NCI-H460 (cell line): ENCODE measurements around the gene DFFA. TPM values are rescaled to one million over a fixed set of nuclear protein-coding genes. Genes with fewer than 3 reads are reported as not detected.
"Not testable (repeated sequence)": the region's sequence is repeated elsewhere in the genome, so short reads cannot be mapped to it uniquely, and the experiment has no call there.

Experiments used
- DNase-seq: peaks from one replicate; pipeline ENCODE4 v3.0.0-alpha.2; 2016; ENCODE audit warnings: low read depth; ENCODE audit errors: extremely low read depth
- total RNA-seq: library from RNA; depleted of rRNA; stranded (reverse); fragments of >200 nt; shearing (Covaris generic); gene quantifications from 2 replicates; pipeline ENCODE4 v1.2.3, GENCODE V29; 2014; rRNA removed

The DFFA gene
- total RNA-seq, 1 experiment from 2014 or later: 20.5 TPM

DNA sequence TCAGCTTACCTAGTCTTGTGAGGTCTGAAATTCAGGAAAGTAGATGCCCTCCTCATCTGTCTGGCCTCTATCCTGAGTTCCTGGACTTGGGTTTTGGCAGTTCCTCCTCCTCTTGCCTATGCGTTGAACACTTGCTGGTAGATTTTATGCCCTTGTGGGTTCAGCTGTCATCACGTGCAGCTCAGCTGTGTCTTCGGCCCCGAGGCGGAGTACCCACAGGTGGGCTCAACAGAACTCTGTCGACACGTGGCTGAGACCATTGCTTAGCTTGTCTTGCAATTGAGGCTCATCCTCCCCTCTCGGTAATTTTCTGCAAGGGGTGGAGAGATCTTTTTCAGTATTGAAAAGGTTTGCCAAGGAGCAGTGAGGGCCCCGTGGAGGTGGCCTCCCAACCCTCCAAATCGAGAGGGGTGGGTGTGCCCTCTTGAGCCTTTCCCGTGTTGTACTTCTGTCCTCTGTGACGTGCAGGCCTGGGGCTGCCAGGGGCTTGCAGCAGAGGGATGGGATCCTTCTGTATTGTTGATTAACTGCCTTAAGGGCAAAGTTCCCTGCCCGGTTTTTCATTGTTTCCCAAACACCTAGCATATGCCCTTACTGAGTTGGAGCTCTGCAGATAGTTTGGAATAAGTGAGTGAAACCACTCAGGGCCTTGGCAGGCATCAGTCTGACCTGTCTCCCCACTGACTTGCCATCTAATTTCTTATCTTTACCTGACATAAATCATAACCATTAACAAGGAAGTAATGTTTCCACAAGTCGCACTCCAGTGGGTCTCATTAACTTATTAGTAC lies 39.2 kb downstream of the DFFA start:
- DNase-seq: no peak

DNA sequence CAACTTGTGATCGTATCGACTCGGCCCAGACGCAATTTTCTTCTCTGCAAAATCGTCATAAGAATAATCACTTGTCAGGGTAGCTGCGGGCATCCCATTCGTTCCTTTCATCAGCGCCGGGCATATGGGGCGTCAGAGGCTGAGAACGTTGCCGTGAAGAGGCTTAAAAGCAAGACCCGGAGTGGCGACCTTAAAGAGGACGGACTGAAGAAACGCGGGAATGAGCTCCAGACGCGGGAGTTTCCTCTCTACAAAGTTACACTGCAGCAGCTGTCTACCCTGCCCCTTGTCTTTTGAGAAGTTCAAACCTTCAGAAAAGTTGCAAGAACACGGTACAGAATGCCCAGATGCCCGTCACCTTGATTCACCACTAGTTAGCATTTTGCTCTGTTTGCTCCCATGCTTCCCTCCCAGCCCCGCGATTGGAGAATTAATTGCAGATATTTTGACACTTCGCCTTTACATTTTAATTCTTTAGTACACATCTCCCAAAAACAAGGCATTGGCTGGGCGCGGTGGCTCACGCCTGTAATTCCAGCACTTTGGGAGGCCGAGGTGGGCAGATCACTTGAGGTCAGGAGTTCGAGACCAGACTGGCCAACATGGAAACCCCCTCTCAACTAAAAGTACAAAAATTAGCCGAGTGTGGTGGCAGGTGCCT lies 41.1 kb downstream of the DFFA start:
- DNase-seq: no peak

DNA sequence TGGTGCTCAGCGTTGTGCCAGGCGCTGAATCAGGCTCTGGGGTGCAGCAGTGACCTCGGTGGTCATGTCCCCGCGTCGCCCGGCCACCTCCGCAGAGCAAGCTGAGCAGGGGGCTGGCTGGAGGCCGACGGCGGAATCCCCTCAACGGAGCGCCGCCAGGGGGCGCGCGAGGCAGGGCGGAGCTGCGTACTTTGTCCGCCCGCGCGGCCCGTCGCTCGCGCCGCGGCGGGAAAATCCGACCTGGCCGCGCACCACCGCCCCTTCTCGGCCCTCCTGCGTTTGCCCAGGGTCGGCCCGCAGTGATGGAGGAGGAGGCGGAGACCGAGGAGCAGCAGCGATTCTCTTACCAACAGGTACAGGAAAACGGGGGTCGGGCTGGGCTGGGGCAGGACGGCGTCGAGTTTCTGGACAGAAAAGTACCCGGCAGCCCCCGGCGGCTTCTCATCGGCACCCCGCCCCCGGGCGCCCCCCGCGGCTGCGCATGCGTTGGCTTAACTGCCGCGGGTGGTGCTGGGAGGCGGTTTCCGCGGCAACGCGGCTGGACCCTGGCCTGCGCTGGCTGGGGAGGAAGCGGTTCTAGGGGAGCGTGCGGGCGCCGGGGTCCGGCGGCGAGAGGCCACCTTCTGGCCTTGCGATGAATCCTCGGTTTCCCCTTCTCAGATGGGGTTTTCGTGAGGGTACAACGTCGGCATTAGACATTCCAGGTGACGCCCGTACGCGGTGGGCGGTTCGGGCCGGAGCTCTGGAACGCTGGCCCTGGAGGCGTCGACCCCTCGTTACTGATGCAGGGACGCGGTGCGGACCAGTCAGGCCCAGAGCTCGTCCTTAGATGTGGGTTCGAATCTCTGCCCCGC lies 41.9 kb downstream of the DFFA start, which contains the start of gene CENPS:
Gene CENPS, plus strand, starts transcription at position 218 of the 854 bp plus-strand sequence. Its CDS starts 85 bp downstream, at position 303.
- DNase-seq: peak; percentile 75

DNA sequence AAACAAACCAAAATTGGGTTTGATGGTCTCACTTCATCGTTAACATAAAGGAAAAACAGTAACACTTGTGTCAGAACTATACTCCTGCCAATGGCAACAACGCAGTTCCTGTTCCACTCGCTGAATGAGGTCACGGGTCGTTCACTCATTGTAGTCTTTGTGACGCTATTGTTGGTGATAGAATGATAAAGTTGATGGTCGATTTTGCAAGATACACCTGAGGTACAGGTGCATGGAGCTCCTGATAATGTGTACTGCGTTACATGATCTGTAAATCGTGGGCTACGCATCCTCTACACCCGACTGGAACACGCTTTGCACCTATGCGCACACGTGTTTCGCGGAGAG lies 42.5 kb downstream of the DFFA start:
- no peak for DNase-seq

DNA sequence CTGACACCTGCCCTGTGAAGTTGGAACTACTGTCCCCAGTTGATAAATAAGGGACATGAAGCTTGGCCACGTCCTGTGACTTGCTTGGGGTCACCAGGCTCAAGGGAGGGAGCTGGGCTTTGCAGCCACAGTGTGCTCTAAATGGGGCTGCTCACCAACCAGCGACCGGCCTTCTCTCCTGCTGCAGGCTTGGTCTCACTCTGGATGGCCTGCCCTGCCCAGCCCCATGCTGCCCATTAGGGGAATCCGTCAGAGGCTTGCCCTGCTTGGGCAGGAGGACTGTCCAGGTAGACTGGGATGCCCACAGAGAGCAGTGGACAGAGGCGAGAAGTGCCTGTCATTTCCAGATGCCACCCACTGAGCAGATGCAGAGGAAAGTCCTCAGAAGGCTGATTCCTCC lies 43.3 kb downstream of the DFFA start:
- DNase-seq: no peak

DNA sequence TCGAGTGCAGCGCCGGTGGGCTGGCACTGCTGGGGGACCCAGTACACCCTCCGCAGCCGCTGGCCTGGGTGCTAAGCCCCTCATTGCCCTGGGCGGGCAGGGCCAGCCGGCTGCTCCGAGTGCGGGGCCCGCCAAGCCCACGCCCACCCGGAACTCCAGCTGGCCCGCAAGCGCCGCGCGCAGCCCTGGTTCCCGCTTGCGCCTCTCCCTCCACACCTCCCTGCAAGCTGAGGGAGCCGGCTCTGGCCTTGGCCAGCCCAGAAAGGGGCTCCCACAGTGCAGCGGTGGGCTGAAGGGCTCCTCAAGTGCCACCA lies 45.8 kb downstream of the DFFA start:
- DNase-seq: not testable (repeated sequence)

DNA sequence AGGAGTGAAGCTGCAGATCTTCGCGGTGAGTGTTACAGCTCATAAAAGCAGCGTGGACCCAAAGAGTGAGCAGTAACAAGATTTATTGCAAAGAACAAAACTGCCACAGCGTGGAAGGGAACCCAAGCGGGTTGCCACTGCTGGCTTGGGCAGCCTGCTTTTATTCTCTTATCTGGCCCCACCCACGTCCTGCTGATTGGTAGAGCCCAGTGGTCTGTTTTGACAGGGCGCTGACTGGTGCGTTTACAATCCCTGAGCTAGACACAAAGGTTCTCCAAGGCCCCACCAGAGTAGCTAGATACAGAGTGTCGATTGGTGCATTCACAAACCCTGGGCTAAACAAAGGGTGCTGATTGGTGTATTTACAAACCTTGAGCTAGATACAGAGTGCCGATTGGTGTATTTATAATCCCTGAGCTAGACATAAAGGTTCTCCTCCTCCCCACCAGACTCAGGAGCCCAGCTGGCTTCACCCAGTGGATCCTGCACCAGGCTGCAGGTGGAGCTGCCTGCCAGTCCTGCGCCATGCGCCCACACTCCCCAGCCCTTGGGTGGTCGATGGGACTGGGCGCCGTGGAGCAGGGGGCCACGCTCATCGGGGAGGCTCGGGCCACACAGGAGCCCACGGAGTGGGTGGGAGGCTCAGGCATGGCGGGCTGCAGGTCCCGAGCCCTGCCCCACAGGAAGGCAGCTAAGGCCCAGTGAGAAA lies 46.3 kb downstream of the DFFA start:
- DNase-seq: not testable (repeated sequence)

DNA sequence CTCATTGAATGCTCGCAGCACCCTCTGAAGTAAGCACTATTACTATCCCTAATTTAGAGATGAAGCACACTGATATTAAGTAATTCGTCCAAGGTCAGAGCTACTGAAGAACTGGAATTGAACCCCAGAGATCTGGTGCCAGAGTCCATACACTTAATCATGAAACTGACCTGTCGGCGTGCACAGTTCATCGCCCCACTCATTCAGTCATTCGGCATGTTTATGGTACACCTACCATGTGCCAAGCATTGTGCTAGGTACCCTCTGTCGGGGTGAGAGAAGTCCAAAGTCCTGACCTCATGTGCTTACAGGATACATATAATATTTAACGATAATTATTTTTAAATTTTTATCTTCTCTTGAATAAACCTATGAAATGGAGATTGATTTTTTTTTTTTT lies 47.7 kb downstream of the DFFA start:
- no peak for DNase-seq

DNA sequence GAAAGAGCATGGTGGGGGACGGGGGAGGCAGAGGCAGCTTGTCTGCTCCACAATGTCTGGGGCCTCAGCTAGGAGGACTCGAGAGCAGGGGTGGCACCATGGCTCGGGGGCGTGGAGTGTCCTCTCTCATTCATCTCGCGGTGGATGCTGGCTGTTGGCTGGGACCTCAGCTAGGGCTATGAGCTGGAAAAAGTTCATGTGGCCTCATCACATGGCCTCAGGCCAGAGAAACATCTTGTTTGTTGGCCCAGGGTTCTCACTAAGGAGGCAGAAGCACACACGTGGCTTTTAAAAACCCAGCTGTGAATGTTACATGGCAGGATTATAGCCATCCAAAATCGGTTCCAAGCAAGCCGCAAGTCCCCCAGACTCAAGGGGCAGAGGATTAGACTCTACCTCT lies 48.3 kb downstream of the DFFA start:
- DNase-seq: no peak

DNA sequence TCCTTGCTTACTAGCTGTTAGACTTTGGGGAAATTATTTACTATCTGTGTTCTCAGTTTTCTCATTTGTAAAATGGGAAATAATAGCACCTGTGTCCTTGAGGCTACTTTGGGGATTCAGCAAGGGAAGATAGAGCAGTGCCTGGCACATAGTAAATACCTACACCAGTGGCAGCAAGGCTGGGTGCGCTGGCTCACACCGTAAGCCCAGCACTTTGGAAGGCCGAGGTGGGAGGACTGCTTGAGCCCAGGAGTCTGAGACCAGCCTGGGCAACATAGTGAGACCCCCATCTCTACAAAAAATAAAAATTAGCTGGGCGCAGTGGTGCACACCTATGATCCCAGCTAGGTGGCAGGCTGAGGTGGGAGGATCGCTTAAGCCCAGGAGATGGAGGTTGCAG lies 50.7 kb downstream of the DFFA start:
- no peak for DNase-seq

DNA sequence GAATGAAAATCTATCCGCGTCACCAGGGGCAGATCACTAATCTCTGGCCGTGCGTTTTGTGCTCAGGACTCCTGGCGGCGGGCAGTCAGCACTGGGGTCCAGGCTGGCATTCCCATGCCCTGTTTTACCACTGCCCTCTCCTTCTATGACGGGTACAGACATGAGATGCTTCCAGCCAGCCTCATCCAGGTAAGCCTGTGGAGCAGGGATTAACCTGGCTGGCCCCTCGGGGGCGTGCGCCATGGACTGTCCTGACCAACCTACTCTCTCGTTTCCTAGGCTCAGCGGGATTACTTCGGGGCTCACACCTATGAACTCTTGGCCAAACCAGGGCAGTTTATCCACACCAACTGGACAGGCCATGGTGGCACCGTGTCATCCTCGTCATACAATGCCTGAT lies 53.0 kb downstream of the DFFA start:
- no peak for DNase-seq

DNA sequence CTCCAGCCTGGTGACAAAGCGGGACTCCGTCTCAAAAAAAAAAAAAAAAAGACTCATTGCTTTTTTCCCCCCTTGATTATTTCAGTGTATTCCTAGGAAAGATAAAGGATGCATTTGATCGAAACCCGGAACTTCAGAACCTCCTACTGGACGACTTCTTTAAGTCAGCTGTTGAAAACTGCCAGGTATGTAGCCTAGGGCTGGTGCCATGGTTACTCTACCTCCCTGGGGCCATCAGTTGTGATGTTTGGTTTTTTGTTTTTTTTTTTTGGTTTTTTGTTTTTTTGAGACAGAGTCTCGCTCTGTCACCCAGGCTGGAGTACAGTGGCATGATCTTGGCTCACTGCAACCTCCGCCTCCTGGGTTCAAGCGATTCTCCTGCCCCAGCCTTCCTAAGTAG lies 53.6 kb downstream of the DFFA start:
- DNase-seq: not testable (repeated sequence)

DNA sequence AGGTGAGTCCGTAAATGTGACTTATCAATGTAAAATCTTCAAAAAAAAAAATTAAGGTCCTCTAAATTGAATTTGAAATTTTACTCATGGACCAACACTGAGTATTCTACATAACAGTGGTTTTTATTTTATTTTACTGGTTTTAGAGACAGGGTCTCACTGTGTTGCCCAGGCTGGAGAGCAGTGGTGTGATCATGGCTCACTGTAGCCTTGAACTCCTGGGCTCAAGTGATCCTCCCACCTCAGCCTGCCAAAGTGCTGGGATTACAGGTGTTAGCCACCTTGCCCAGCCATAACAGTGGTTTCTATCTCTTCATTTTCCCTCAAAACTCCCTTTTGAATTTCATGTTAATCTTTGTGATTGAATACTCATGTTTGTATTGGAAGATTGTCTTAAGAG lies 56.4 kb downstream of the DFFA start:
- DNase-seq: not testable (repeated sequence)

DNA sequence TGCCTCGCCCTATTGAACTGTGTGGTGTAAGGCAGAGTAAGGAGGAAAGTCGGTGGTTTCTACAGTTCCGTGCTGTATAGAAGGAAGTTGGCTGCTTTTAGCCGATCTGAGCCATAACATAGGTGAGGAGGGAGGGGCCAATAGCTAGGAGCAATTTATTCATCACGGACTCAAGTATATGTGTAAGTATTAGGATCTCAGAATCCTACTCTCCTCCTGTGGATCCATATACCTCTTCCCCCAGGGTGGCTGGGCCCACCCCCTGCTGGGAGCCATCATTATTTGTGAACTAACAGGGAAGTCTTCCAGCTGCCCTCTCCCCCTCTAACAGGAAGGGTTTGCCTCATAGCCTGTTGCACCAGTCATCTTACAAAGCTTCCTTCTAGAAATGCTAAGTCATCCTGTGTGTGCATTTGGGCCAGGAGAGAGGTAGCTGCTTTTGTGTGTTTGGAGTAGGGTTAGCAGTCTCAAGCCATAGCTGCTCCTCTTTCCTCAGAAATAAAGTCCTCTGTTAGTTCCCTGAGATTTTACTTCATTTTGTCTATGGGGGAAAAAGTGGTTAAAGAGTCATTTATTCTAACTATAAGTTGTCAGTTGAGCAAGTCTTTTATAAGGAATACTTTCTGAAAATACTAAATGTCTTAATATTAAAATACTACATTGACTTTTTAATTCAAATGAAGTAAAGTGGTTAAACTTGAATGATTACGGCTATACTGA lies 57.0 kb downstream of the DFFA start:
- peak; percentile 96 for DNase-seq

DNA sequence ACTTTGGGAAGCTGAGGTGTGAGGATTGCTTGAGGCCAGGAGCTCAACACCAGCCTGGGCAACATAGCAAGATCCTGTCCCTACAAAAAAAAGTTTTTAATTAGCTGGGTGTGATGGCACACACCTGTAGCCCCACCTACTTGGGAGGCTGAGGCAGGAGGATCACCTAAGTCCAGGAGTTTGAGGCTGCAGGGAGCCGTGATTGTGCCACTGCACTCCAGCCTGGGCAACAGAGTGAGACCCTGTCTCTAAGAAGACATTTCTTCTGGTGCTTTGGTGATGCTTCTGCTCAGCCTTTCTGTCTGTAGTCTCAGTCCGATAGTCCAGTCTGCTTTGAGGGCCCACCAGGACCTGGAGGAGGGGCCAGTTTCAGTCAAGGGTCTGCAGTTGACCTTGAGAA lies 65.1 kb downstream of the DFFA start:
- no peak for DNase-seq

Other genes with a start within 250 kb of the DFFA start
- gene PGD, start 73.5 kb downstream of the DFFA start, total RNA-seq: 439 and 614 TPM in 2 replicates
- 22.3 and 26.8 TPM in 2 replicates for gene CENPS, start 42.1 kb downstream of the DFFA start, total RNA-seq
- gene CORT, start 22.5 kb downstream of the DFFA start, total RNA-seq: 0.12 TPM in 1 of 2 replicates, not detected in the other
- gene PEX14, start 2.4 kb upstream of the DFFA start, total RNA-seq: 9.6 and 12.2 TPM in 2 replicates